VCaP (cell line): ENCODE data around the gene PLA2G6.
A peak's percentile ranks its signal among the peaks of the same experiment; 100 is the strongest.

Source experiments
- H3K27ac ChIP-seq: fragments of 450-650 bp; 2 replicates; pipeline ENCODE4 v1.5.1; 2017
- CTCF ChIP-seq: fragments of 450-650 bp; conservative IDR thresholded peaks from 2 replicates; pipeline ENCODE4 v1.5.1; 2017; ENCODE audit warnings: mild to moderate bottlenecking, moderate library complexity

The PLA2G6 gene

GRCh38 chr22:38181453-38182200 lies at the start of gene PLA2G6:
TSS of gene PLA2G6 (minus strand) at chr22:38181830. CDS start at chr22:38169426, 12,404 bp downstream.
- TF ChIP-seq CTCF: no peak
- peak within 1 kb of the TSS; percentile 99 for H3K27ac ChIP-seq

- no peak for TF ChIP-seq CTCF
- peak overlapping the region; percentile 3; the same call in 1 of the 2 replicates for H3K27ac ChIP-seq
Measured at GRCh38 chr22:38230916-38231315, 49.3 kb upstream of the PLA2G6 start.

GRCh38 chr22:38230108-38230825 lies 48.6 kb upstream of the PLA2G6 start:
- H3K27ac ChIP-seq: peak overlapping the region; percentile 3; the same call in 1 of the 2 replicates
- peak; percentile 36; the same call in 1 of the 2 replicates for TF ChIP-seq CTCF

GRCh38 chr22:38228873-38229740 lies 47.5 kb upstream of the PLA2G6 start:
- no peak for TF ChIP-seq CTCF
- H3K27ac ChIP-seq: 0 out of 2 replicates have a peak overlapping the region, but pooled peaks have one; percentile 3

GRCh38 chr22:38228326-38228872 lies 46.8 kb upstream of the PLA2G6 start:
- TF ChIP-seq CTCF: no peak
- H3K27ac ChIP-seq: 0 out of 2 replicates have a peak overlapping the region, but pooled peaks have one; percentile 3

- no peak for TF ChIP-seq CTCF
- no peak overlapping the region for H3K27ac ChIP-seq
Measured at GRCh38 chr22:38226853-38227649, 45.4 kb upstream of the PLA2G6 start.
